ENCODE results near the gene B4GALT3.

GRCh38 chr1:161174911-161175310 lies 2.4 kb downstream of the B4GALT3 start:
- TF ChIP-seq GABPA (IDR thresholded peaks at IDR 0.05; ENCODE audit: low read depth) (no peak), CTCF (IDR thresholded peaks at IDR 0.05; ENCODE audit: insufficient read depth, low read length) (no peak)

Data from HL-60 (cell line).